Small intestine (tissue), 7 donors: ENCODE results near the gene FOXE1. TPM values are rescaled to one million over a fixed set of nuclear protein-coding genes. Genes with fewer than 3 reads are reported as not detected.

Source experiments
- DNase-seq, 2 donors: peaks; one replicate each; pipeline versions ENCODE4 v3.0.0 to v3.0.0-alpha.2; 2013
- FAIRE-seq: peaks from 2 replicates; lab custom pipeline; 2012; peaks lifted over from hg19 to GRCh38; lab: Jason Lieb, UNC
- H3K27ac ChIP-seq, 3 donors: one replicate each; pipeline ENCODE4 v1.5.1; 2013; ENCODE audit warnings: low read length in 2 of 3, mild to moderate bottlenecking in 2 of 3, control low read depth in 1 of 3, inconsistent platforms in 1 of 3, low read depth in 1 of 3, moderate library complexity in 1 of 3
- H3K27me3 ChIP-seq, 3 donors: one replicate each; pipeline ENCODE4 v1.6.1; 2013; ENCODE audit warnings: low read length in 3 of 3, inconsistent platforms in 1 of 3; ENCODE audit not compliant: control insufficient read depth in 3 of 3, insufficient read depth in 3 of 3
- H3K36me3 ChIP-seq, 3 donors: one replicate each; pipeline ENCODE4 v1.6.1; 2013; ENCODE audit warnings: low read length in 3 of 3, inconsistent platforms in 1 of 3, low read depth in 1 of 3, mild to moderate bottlenecking in 1 of 3, moderate library complexity in 1 of 3; ENCODE audit not compliant: control insufficient read depth in 3 of 3, insufficient read depth in 2 of 3
- H3K4me1 ChIP-seq, 3 donors: one replicate each; pipeline ENCODE4 v1.6.1; 2013; ENCODE audit warnings: low read length in 2 of 3, inconsistent platforms in 1 of 3, low read depth in 1 of 3, mild to moderate bottlenecking in 1 of 3, moderate library complexity in 1 of 3; ENCODE audit not compliant: control insufficient read depth in 3 of 3, insufficient read depth in 2 of 3
- H3K4me3 ChIP-seq, 3 donors: one replicate each; pipeline ENCODE4 v1.5.1; 2013; ENCODE audit warnings: low read length in 3 of 3, control low read depth in 1 of 3, inconsistent platforms in 1 of 3, low read depth in 1 of 3, mild to moderate bottlenecking in 1 of 3, moderate library complexity in 1 of 3
- H3K9me3 ChIP-seq, 2 donors: one replicate each; pipeline ENCODE4 v1.6.1; 2013; ENCODE audit warnings: low read depth in 1 of 2, low read length in 1 of 2; ENCODE audit not compliant: control insufficient read depth in 2 of 2, insufficient read depth in 1 of 2
- WGBS, 3 donors: extraction: QIAGEN DNeasy Blood & Tissue Kit; methylation state at CpG; one replicate each; pipeline ENCODE4 v1.1.7; 2013; 5-methylcytosine and 5-hydroxymethylcytosine counted together
- polyA plus RNA-seq, 4 donors: library from polyadenylated mRNA; stranded (reverse) in 3 of 4; unstranded in 1 of 4; fragments of 200-250 nt in 3 of 4; fragments of 120-200 nt in 1 of 4; gene quantifications; one replicate each; pipeline versions ENCODE4 v1.2.1 to v1.2.3, GENCODE V29; 2013
- donor health status: healthy with polysubstance abuse.
- donor health status: control.
- donor health status: control.
- donor health status: Bipolar disorder and iron deficiency.
- donor health status: healthy.

FOXE1 gene
- polyA plus RNA-seq, 4 donors, result 0.03 TPM; not detected in 3

DNA sequence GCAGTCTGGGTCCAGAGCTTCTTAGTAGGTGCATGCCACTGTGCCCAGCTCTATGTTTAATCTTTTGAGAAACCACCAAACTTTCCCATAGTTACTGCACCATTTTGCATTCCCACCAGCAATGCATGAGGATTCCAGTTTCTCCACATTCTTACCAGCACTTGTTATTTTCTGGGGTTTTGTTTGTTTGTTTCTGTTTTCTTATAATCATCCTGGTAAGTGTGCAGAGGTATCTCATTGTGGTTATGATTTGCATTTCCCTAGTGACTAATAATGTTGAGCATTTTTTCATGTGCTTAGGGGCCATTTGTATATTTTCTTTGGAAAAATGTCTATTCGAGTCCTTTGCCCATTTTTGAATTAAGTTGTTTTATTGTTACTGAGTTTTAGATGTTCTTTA lies 11.4 kb downstream of the FOXE1 start:
- FAIRE-seq, result no peak
- WGBS, 3 donors, result 71 to 81% (median 75%) methylated on average over 1 of the region's 1 CpG
- H3K27me3 ChIP-seq, result peaks cover 0 to 50% (median 21%) of the 10 kb centered on the region in 3 donors

GRCh38 chr9:97866300-97866699 lies 13.3 kb downstream of the FOXE1 start:
- no peak for FAIRE-seq
- WGBS, 3 donors, result 94 to 100% (median 95%) methylated on average over 1 of the region's 1 CpG
- no peak overlapping the region for H3K4me3 ChIP-seq
- H3K4me1 ChIP-seq, result no peaks in the 10 kb centered on the region
- no peaks in the 10 kb centered on the region for H3K36me3 ChIP-seq
- DNase-seq, result no peak
- H3K27ac ChIP-seq, result no peak overlapping the region
- peaks cover 0 to 6% of the 10 kb centered on the region in 2 donors for H3K9me3 ChIP-seq
- peaks cover 0 to 37% (median 6%) of the 10 kb centered on the region in 3 donors for H3K27me3 ChIP-seq

More for the DNA sequence above, 11.4 kb downstream of the FOXE1 start:
- no peaks in the 10 kb centered on the region for H3K36me3 ChIP-seq
- no peak overlapping the region for H3K27ac ChIP-seq
- peaks cover 0 to 6% of the 10 kb centered on the region in 2 donors for H3K9me3 ChIP-seq
- H3K4me3 ChIP-seq, result no peak overlapping the region
- H3K4me1 ChIP-seq, result no peaks in the 10 kb centered on the region
- DNase-seq, result no peak

- H3K27ac ChIP-seq, result no peak overlapping the region
- FAIRE-seq (no peak), DNase-seq (no peak)
- no peaks in the 10 kb centered on the region for H3K36me3 ChIP-seq
- no peaks in the 10 kb centered on the region for H3K4me1 ChIP-seq
- H3K4me3 ChIP-seq, result no peak overlapping the region
- peaks cover 0 to 6% of the 10 kb centered on the region in 2 donors for H3K9me3 ChIP-seq
- H3K27me3 ChIP-seq, result peaks cover 0 to 34% (median 6%) of the 10 kb centered on the region in 3 donors
Observed at GRCh38 chr9:97866848-97867247, 13.8 kb downstream of the FOXE1 start.

GRCh38 chr9:97868859-97869258 lies 15.8 kb downstream of the FOXE1 start:
- no peak for FAIRE-seq
- no peaks in the 10 kb centered on the region for H3K4me1 ChIP-seq
- H3K4me3 ChIP-seq, result no peak overlapping the region
- no peaks in the 10 kb centered on the region for H3K36me3 ChIP-seq
- H3K27ac ChIP-seq, result no peak overlapping the region
- peaks cover 0 to 19% (median 0%) of the 10 kb centered on the region in 3 donors for H3K27me3 ChIP-seq
- no peak for DNase-seq
- 73 to 85% (median 79%) methylated on average over 3 of the region's 3 CpGs for WGBS, 3 donors
- H3K9me3 ChIP-seq, result peaks cover 0 to 6% of the 10 kb centered on the region in 2 donors

GRCh38 chr9:97873425-97873824 lies 20.4 kb downstream of the FOXE1 start:
- 85 to 95% (median 90%) methylated on average over 3 of the region's 3 CpGs for WGBS, 3 donors
- H3K36me3 ChIP-seq, result no peaks in the 10 kb centered on the region
- H3K9me3 ChIP-seq, result no peaks in the 10 kb centered on the region

GRCh38 chr9:97873882-97874281 lies 20.9 kb downstream of the FOXE1 start:
- Histone ChIP-seq H3K4me3 (no peak overlapping the region), H3K9me3 (no peaks in the 10 kb centered on the region), H3K27ac (no peak overlapping the region), H3K27me3 (peaks cover 0 to 9% (median 0%) of the 10 kb centered on the region in 3 donors), H3K4me1 (no peaks in the 10 kb centered on the region), H3K36me3 (no peaks in the 10 kb centered on the region)
- FAIRE-seq, result no peak
- no peak for DNase-seq
- WGBS, 3 donors, result 67 to 78% (median 76%) methylated on average over 6 of the region's 6 CpGs

More at GRCh38 chr9:97873425-97873824, 20.4 kb downstream of the FOXE1 start:
- FAIRE-seq (no peak), DNase-seq (no peak)
- no peak overlapping the region for H3K27ac ChIP-seq
- no peak overlapping the region for H3K4me3 ChIP-seq
- H3K27me3 ChIP-seq, result peaks cover 0 to 10% (median 0%) of the 10 kb centered on the region in 3 donors
- H3K4me1 ChIP-seq, result no peaks in the 10 kb centered on the region

- FAIRE-seq, result no peak
- no peak overlapping the region for H3K27ac ChIP-seq
- no peaks in the 10 kb centered on the region for H3K36me3 ChIP-seq
Observed at GRCh38 chr9:97874624-97875023, 21.6 kb downstream of the FOXE1 start.

GRCh38 chr9:97875111-97875510 lies 22.1 kb downstream of the FOXE1 start:
- DNase-seq, result no peak

More at GRCh38 chr9:97874624-97875023, 21.6 kb downstream of the FOXE1 start:
- DNase-seq, result peak in 1 of 2 donors; percentile 17
- Histone ChIP-seq H3K27me3 (peaks cover 0 to 6% (median 0%) of the 10 kb centered on the region in 3 donors), H3K4me3 (no peak overlapping the region), H3K4me1 (no peaks in the 10 kb centered on the region), H3K9me3 (no peaks in the 10 kb centered on the region)
- 39 to 69% (median 58%) methylated on average over 6 of the region's 6 CpGs for WGBS, 3 donors

GRCh38 chr9:97876061-97876460 lies 23.0 kb downstream of the FOXE1 start:
- peaks cover 0 to 7% (median 0%) of the 10 kb centered on the region in 3 donors for H3K27me3 ChIP-seq

More at GRCh38 chr9:97875111-97875510, 22.1 kb downstream of the FOXE1 start:
- Histone ChIP-seq H3K27me3 (peaks cover 0 to 2% (median 0%) of the 10 kb centered on the region in 3 donors), H3K27ac (no peak overlapping the region), H3K4me3 (no peak overlapping the region), H3K9me3 (no peaks in the 10 kb centered on the region), H3K4me1 (no peaks in the 10 kb centered on the region), H3K36me3 (no peaks in the 10 kb centered on the region)
- no peak for FAIRE-seq
- 76 to 87% (median 86%) methylated on average over 5 of the region's 5 CpGs for WGBS, 3 donors

More at GRCh38 chr9:97876061-97876460, 23.0 kb downstream of the FOXE1 start:
- Histone ChIP-seq H3K4me3 (no peak overlapping the region), H3K9me3 (no peaks in the 10 kb centered on the region), H3K36me3 (no peaks in the 10 kb centered on the region), H3K4me1 (no peaks in the 10 kb centered on the region), H3K27ac (no peak overlapping the region)
- 82 to 92% (median 90%) methylated on average over 3 of the region's 3 CpGs for WGBS, 3 donors
- DNase-seq (no peak), FAIRE-seq (no peak)
